ENCODE measurements around the gene EML6.

DNA sequence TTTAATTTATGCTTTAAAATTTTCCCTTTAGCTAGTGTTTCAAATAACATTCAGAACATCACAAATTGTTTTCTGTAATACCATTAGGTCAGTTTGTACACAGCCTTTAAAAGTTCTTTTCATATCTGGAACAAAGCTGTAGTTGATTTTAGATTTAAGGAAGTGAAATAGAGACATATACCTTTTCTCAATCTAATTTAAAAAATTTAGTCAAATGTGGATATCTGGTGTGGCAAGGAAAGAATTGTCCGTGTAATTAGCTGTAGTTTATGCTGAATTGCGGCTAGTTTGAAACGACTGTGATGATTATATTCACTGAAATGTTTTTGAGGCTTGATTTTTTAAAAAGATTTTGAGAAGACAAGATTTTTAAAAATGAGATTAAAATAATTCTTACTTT, 59.9 kb downstream of the EML6 start:
- TF ChIP-seq CTCF (IDR thresholded peaks at IDR 0.05) (no peak), POLR2AphosphoS5 (IDR thresholded peaks at IDR 0.05; ENCODE audit: low read depth, low read length) (no peak), EZH2phosphoT487 (IDR thresholded peaks at IDR 0.05; ENCODE audit: borderline replicate concordance, low read depth) (no peak), EP300 (IDR thresholded peaks at IDR 0.05; ENCODE audit: borderline replicate concordance in 1 of 2, low read depth in 1 of 2, low read length in 1 of 2) (no peak), SMC3 (IDR thresholded peaks at IDR 0.05; ENCODE audit: low read depth, low read length) (no peak), NFIC (IDR thresholded peaks at IDR 0.05; ENCODE audit: borderline replicate concordance) (no peak), YY1 (IDR thresholded peaks at IDR 0.05; ENCODE audit: low read depth) (no peak), REST (IDR thresholded peaks at IDR 0.05; ENCODE audit: low read depth, low read length) (no peak), JUND (IDR thresholded peaks at IDR 0.05) (no peak), MAX (IDR thresholded peaks at IDR 0.05; ENCODE audit: low read depth) (no peak)
- TF ChIP-seq, protein P1, sequence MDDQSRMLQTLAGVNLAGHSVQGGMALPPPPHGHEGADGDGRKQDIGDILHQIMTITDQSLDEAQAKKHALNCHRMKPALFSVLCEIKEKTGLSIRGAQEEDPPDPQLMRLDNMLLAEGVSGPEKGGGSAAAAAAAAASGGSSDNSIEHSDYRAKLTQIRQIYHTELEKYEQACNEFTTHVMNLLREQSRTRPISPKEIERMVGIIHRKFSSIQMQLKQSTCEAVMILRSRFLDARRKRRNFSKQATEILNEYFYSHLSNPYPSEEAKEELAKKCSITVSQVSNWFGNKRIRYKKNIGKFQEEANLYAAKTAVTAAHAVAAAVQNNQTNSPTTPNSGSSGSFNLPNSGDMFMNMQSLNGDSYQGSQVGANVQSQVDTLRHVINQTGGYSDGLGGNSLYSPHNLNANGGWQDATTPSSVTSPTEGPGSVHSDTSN (IDR thresholded peaks at IDR 0.05): no peak

Data from SK-N-SH (cell line).